Stimulated activated CD4-positive, alpha-beta T cell treated with anti-CD3 and anti-CD28 coated beads, Interleukin-4, amount 100 ng/mL, for 1 hour (primary cell): ENCODE results near the gene ADAMTS2.
"Not testable (repeated sequence)": the region's sequence is repeated elsewhere in the genome, so short reads cannot be mapped to it uniquely, and the experiment has no call there.

Experiments used
- DNase-seq: peaks from one replicate; pipeline ENCODE4 v3.0.0-alpha.2; 2020

ADAMTS2 gene

DNA sequence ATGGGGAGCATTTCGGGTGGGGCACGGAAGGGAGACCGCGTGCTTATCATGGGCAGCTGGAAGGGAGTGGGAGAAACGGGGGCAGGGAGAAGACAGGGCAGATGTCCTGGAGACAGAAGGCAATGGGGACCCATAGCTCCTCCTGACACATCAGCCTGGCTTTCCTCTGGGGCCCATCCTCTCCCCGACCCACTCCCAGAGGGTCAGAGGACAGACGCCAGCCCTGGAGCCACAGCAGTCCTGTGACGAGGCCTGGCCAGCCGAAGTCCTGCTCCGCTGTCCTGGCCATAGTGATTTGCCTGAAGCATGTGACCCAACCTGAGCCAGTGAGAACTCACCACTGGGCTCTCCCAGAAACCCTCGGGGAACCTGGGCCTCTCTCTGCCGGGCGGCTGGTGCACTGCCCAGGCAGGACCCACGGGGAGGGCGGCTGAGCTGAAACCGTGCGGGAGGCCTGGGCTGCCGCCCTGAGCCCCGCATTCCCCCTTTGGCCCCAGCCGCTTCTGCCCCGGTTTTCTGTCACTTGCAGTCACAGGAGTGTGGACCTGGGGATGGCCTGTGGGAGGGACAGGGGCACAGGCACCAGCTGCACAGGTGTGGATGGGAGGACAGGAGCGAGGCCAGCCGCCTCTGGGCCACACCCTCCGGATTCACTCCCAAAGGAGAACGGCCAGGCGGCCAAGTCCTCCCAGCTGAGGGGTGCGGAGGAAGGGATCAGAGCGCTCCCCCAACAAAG, 19.8 kb downstream of the ADAMTS2 start:
- no peak for DNase-seq

DNA sequence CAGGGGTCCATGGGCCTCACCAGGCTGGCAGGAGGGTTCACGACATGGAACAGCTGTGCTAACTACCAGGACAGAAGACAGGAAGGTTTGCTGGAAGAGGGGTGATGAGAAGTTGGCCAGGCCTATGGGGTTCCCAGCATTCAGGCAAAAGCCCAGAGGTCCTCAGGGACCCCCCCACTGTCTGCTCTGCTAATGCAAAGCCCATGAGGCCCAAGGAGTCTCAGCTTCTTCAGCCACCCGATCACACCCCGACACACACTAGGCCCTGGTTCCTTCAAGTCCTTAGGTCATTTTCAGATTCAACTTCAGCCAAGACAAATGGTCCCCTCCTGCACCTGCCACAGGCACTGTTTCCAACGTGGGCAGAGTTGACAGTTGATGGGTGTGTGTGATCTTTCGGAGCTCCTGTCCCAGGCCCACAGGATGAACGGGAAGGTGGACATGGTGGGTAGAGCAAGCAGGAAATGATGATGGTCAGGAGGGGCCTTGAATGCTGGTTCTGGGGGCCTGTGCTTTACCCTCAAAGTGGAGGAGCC, 20.4 kb downstream of the ADAMTS2 start:
- DNase-seq = no peak

GRCh38 chr5:179324316-179324715, 20.9 kb downstream of the ADAMTS2 start:
- not testable (repeated sequence) for DNase-seq

DNA sequence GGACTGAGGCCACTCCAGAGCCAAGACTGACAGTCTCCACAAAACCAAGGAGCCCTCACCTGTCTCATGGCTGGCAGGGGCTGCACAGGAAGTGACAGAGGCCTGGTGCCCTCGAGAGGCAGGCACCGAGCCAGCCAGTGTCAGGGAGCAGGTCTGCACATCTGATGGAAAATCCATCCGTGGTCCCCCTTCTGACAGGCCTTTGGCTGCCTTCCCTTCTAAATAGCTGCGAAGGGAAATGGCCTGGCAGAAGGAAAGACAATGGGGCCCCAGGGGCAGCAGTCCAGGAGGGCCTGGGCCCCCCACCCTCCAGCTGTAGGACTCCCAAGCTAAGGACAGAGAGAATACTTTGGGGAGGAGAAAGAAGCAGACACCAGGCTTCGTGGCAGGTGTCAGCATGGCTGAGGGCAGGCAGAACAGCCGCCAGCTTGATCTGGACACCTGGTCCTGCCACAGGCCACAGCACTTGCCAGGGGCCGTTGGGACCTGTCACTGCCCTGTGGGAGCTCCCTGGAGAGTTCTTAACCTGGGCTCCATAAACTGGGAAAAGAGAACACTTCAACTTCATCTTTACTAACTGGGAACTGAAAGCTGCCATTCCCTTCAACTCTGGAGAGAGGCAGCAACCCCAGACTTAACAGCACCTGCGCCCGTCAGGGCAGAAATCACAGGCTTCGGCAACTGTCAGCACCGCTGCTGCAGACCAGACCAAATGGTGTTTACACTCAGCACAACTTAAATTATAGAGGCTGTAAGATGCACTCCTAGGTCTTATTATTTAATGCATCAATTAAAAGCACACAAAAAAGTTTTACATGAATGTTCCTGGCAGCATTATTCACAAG, 22.0 kb downstream of the ADAMTS2 start:
- no peak for DNase-seq

DNA sequence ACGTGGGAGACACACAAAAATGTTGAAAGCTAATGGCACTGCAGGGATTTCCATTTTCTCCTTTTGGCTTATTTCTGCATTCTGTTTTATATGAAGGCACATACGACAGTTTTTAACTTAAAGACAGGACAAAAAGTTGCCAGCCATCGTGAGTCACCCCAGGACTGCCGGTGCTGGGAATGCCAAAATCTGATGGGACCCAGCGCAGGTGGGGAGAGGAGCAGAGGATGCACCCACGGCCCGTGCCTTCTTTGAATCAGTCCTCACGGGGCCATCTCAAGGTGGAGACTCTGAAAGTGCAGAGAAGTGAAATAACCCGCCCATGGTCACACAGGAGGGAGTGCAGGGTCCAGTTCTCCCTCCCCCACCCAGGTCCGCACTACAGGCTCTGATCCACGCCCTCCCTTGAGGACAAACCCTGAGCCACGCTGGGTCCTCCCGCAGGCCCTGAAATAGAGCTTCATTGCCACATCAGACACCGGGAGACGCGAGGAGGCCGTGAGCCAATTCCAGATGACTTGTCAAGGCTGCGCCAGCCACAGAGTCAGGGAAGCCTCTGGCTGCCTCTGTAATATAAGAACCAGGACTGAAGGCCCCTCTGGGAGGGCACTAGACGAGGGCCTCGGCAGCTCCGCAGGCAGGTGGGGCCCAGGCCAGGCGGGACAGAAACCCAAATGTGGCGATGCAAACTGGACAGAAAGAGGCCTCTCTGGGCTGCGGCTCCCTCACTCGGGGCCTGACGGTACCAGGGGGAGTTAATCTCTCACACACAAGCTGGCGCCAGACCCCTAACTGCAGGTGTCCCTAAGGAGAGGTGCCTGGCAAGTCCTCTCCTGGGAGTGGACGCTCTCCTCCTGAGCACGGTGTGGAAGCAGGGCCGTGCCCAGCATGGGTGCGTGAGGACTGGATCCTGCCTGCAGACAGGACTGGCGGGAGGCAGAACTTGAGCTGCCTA, 22.9 kb downstream of the ADAMTS2 start:
- DNase-seq = no peak

DNA sequence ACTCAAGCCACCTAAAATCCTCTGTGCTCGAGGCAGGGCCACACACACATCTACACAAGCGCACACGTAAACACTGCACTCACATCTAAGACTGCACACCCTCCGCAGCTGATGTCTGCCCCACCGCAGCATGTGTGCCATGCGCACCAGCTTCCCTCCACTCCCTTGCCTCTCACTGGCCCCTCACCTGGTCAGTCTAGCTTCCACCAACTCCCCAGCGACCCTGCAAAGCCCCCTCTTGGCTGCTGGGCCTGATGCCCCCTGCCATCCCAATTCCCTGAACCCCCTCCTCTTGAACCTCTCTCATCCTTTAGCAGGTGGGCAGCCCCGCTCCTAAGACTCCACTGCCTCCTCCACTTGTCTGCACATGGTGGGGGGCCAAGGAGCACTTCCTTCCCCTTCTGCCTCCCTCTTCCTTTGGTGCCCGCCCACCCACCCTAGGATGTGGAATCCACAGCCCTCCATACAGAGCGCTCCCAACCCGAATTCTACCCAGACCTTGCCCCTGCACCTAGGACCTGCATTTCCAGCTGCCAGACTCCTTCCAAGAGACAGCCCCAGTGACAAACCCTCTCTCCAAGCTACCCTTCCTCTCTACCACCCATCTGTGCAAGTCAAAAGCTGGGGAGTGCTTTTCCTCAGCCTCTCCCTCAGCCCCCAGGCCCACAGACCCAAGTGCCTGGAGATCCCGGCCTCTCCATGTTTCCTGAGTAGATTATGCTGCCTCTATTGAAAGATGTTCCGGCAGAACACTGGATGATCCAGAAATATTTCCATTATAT, 23.9 kb downstream of the ADAMTS2 start:
- DNase-seq = no peak

- DNase-seq = no peak
These were observed 25.4 kb downstream of the ADAMTS2 start for GRCh38 chr5:179319741-179320281.

DNA sequence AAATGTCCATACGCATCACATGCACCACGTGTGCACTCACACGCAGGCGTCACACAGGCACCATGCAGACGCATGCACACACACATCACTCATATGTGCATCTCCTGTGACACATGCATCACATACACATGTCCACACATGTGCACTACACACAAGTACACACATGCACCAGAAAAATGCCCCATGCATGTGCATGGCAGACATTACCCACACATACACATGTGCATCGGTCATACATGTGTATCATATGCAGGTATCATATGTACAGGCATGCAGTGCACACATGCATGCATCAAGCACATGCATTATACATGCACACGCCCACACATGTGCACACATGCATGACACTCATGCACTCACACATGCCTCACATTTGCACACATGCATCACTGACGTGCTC, 26.1 kb downstream of the ADAMTS2 start:
- DNase-seq = no peak

GRCh38 chr5:179318221-179318955, 26.9 kb downstream of the ADAMTS2 start:
- DNase-seq = no peak

- DNase-seq = no peak
These were observed 27.6 kb downstream of the ADAMTS2 start for GRCh38 chr5:179317411-179318220.

GRCh38 chr5:179316982-179317381, 28.3 kb downstream of the ADAMTS2 start:
- DNase-seq = no peak

- DNase-seq = no peak
These were observed 29.1 kb downstream of the ADAMTS2 start for GRCh38 chr5:179316111-179316551.

DNA sequence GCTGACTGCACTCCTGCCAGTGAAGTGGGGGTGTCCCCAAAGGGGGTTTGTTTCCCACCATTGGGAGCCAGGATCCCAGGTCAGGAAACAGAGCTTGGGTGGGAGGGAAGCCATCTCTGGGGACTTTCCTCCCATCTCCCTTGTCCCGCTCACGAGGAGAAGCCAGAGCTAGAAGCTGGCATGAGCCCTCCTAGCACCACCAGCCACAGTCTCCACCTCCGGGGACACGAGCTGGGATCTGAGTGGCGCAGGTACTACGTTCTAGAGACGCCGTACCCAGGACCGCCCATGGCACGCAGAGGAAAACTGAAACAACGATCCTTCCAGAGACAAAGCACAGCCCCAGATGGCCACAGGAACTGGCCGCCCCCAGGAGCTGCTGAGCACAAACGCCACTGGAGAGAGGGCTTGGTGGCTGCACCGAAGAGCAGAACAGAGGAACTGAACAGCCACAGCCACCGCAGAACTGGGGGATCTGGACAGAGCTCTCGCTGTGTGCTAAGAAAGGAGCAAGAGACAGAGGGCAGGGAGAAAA, 29.8 kb downstream of the ADAMTS2 start:
- DNase-seq = no peak

GRCh38 chr5:179314606-179315355, 30.5 kb downstream of the ADAMTS2 start:
- no peak for DNase-seq

DNA sequence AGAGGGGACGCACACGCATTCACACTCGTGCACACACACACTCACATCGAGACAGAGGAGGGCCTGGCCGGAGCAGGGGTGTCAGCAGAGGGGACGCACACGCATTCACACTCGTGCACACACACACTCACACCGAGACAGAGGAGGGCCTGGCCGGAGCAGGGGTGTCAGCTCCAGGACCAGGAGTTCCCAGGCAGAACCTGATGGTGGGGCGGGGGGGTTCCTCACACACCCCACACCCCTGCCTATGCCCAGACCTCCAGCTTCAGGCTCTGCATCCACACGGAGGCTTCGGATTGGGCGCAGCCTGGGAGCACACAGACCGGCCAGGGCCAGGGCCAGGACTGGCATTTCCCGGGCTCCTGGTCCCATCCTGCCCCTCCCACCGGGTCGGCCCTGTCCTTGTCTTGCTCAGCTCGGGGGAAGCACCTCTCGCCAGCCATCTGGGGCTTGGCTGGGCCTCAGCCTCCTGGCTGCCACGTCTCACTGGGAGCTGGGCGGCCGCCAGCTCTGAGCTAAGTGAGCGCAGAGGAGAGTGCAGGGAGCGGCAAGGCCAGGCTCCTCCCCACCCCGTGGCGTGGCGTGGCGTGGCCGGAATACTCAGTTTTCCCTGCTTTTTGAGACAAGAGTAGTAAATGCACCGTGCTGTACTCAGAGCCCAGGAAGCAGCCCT, 31.3 kb downstream of the ADAMTS2 start:
- DNase-seq = no peak

DNA sequence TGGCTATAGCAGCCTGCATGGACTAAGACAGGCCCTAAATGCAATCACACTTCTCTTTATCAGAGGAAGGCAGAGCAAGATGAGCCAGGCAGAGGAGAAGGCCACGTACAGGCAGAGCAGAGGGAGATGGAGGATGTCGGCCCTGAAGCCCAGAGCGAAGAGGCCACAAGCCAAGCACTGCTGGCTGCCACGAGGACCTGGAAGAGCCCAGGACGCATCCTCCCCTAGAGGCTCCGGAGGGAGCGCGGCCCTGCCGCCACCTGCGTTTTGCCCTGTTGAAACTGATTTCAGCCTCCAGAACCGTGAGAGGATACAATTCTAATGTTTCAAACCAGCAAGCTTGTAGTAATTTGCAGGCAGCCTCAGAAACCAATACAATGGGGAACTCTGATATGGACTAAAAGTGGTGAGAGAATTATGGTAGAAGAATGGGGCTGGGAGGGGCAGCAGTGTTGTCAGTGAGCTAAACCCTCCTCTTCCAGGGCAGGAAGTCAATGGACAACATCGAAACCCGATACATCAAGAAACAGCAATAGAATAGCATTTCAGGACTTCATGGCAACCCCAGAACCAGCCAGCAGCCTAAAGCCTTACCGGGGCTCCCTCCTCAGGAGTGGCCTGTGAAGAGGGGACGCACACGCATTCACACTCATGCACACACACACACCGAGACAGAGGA, 32.6 kb downstream of the ADAMTS2 start:
- no peak for DNase-seq

DNA sequence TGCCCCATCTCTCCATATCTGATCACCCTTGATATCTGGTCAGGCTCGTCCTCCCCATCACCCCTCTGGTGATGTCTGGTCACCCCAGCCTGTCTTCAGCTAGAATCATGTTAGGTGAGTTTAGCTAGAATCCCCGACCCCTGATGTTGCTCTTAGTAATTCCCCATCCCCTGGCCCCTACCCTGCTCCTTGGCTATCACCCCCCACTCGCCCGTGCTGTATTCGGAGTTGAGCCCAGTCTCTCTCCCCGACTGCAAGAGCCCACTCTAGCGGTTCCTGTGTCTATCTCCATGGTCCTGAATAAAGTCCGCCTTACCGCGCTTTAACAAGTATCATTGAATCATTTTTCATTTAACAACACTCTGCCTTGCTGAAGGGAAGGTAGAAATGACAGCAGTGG, 33.7 kb downstream of the ADAMTS2 start:
- no peak for DNase-seq

DNA sequence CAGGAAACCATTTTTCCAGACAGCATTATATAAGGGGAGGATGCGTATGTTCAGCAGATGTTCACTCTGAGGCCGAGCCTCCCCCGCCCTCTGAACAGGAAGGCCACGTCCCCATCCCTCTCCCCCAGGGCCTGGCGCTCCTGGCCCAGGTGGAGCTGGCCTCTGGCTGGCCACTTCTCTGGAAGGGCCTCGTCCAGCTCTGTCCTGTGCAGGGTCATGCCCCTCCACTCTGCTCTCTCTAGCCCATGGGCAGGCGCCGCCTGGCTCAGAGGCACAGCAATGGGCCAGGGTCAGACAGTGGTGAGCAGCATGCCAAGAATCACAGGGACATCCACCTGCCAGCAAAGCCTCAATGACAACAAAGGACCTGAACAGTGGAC, 34.2 kb downstream of the ADAMTS2 start:
- no peak for DNase-seq
